ENCODE results near the gene ANO3. TPM values are rescaled to one million over a fixed set of nuclear protein-coding genes. Genes with fewer than 3 reads are reported as not detected.

The ANO3 gene
- total and polyA plus RNA-seq, 2 donors from 2014 or later: 0.30 to 1.5 TPM

DNA sequence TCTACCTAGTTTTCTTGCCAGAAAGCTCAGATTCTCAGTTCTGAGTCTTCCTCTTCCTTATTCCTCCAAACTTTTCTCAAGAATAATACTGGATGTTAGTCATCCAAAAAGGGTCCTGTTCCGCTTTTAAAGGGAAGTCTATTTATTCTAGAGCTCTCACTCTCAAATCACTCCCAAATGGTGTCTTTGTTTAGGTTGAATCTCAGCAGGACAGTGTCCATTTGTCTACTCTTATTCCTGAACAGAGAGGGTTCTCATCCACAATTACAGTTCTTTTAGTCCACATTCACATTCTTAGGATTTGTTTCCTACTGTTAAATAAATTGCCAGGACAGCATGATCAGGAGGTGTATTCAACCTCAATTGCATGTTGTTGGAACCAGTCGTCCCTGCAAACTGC lies 178.8 kb downstream of the ANO3 start:
- no peaks in the 10 kb centered on the region for H3K36me3 ChIP-seq (ENCODE audit: control insufficient read depth in 2 of 3, insufficient read depth in 3 of 3, low read length in 3 of 3)
- H3K27ac ChIP-seq (ENCODE audit: low read depth in 2 of 2, low read length in 2 of 2): no peak overlapping the region
- intact Hi-C loops (cut with DNase I): no loop called here
- FAIRE-seq (no peak), DNase-seq (no peak)
- H3K9ac ChIP-seq (ENCODE audit: low read length in 3 of 3): no peak overlapping the region
- no peak overlapping the region for H3K4me3 ChIP-seq (ENCODE audit: low read length in 3 of 3)
- no peaks in the 10 kb centered on the region for H3K4me1 ChIP-seq (ENCODE audit: control insufficient read depth in 2 of 3, insufficient read depth in 2 of 3, low read depth in 1 of 3, low read length in 3 of 3)
- no peaks in the 10 kb centered on the region for H3K27me3 ChIP-seq (ENCODE audit: control insufficient read depth, insufficient read depth, low read length)
- TF ChIP-seq, protein P1, sequence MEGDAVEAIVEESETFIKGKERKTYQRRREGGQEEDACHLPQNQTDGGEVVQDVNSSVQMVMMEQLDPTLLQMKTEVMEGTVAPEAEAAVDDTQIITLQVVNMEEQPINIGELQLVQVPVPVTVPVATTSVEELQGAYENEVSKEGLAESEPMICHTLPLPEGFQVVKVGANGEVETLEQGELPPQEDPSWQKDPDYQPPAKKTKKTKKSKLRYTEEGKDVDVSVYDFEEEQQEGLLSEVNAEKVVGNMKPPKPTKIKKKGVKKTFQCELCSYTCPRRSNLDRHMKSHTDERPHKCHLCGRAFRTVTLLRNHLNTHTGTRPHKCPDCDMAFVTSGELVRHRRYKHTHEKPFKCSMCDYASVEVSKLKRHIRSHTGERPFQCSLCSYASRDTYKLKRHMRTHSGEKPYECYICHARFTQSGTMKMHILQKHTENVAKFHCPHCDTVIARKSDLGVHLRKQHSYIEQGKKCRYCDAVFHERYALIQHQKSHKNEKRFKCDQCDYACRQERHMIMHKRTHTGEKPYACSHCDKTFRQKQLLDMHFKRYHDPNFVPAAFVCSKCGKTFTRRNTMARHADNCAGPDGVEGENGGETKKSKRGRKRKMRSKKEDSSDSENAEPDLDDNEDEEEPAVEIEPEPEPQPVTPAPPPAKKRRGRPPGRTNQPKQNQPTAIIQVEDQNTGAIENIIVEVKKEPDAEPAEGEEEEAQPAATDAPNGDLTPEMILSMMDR (IDR thresholded peaks at IDR 0.05; ENCODE audit: borderline replicate concordance, extremely low read depth, insufficient read depth): no peak
- H3K9me3 ChIP-seq (ENCODE audit: control insufficient read depth in 2 of 3, insufficient read depth in 1 of 3, low read length in 3 of 3): no peaks in the 10 kb centered on the region

DNA sequence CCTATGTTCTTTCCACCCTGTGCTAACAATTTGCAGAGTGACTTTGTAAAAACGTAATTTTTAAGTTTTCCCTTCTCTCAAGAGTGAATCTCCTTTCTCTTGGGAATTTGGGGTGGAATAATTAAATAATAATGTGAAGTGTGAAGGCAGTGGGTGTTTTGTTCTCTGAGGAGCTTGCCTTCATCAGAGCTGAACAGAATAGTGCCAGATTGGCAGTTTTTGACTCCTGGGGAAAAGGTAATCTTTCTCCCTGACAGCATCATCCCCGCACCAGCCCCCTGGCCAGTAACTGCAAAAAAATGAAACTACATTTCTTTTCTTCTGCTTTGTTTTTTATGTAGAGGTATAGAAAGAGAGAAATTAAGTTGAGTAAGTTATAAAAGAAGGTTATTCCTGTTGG lies 180.3 kb downstream of the ANO3 start:
- DNase-seq: no peak
- Histone ChIP-seq H3K4me1 (ENCODE audit: control insufficient read depth in 2 of 3, insufficient read depth in 2 of 3, low read depth in 1 of 3, low read length in 3 of 3) (no peaks in the 10 kb centered on the region), H3K9ac (ENCODE audit: low read length in 3 of 3) (no peak overlapping the region), H3K9me3 (ENCODE audit: control insufficient read depth in 2 of 3, insufficient read depth in 1 of 3, low read length in 3 of 3) (no peaks in the 10 kb centered on the region), H3K4me3 (ENCODE audit: low read length in 3 of 3) (no peak overlapping the region), H3K27me3 (ENCODE audit: control insufficient read depth, insufficient read depth, low read length) (no peaks in the 10 kb centered on the region), H3K36me3 (ENCODE audit: control insufficient read depth in 2 of 3, insufficient read depth in 3 of 3, low read length in 3 of 3) (no peaks in the 10 kb centered on the region), H3K27ac (ENCODE audit: low read depth in 2 of 2, low read length in 2 of 2) (no peak overlapping the region)
- FAIRE-seq: no peak
- TF ChIP-seq, protein P1 (IDR thresholded peaks at IDR 0.05; ENCODE audit: borderline replicate concordance, extremely low read depth, insufficient read depth): no peak
- intact Hi-C loops (cut with DNase I): no loop called here

- no peak overlapping the region for H3K27ac ChIP-seq (ENCODE audit: low read depth in 2 of 2, low read length in 2 of 2)
- FAIRE-seq (no peak), DNase-seq (no peak)
- H3K9me3 ChIP-seq (ENCODE audit: control insufficient read depth in 2 of 3, insufficient read depth in 1 of 3, low read length in 3 of 3): no peaks in the 10 kb centered on the region
- TF ChIP-seq, protein P1 (IDR thresholded peaks at IDR 0.05; ENCODE audit: borderline replicate concordance, extremely low read depth, insufficient read depth): no peak
- H3K9ac ChIP-seq (ENCODE audit: low read length in 3 of 3): no peak overlapping the region
- no peaks in the 10 kb centered on the region for H3K36me3 ChIP-seq (ENCODE audit: control insufficient read depth in 2 of 3, insufficient read depth in 3 of 3, low read length in 3 of 3)
- intact Hi-C loops (cut with DNase I): no loop called here
- H3K4me1 ChIP-seq (ENCODE audit: control insufficient read depth in 2 of 3, insufficient read depth in 2 of 3, low read depth in 1 of 3, low read length in 3 of 3): no peaks in the 10 kb centered on the region
- no peak overlapping the region for H3K4me3 ChIP-seq (ENCODE audit: low read length in 3 of 3)
- H3K27me3 ChIP-seq (ENCODE audit: control insufficient read depth, insufficient read depth, low read length): no peaks in the 10 kb centered on the region
Observed at GRCh38 chr11:26519469-26519868, 187.5 kb downstream of the ANO3 start.

GRCh38 chr11:26522912-26523610 lies 191.1 kb downstream of the ANO3 start:
- H3K27me3 ChIP-seq (ENCODE audit: control insufficient read depth, insufficient read depth, low read length): no peaks in the 10 kb centered on the region
- DNase-seq: peak in 1 of 5 donors; percentile 2
- no peak overlapping the region for H3K4me3 ChIP-seq (ENCODE audit: low read length in 3 of 3)
- no peak for FAIRE-seq
- no peaks in the 10 kb centered on the region for H3K4me1 ChIP-seq (ENCODE audit: control insufficient read depth in 2 of 3, insufficient read depth in 2 of 3, low read depth in 1 of 3, low read length in 3 of 3)
- intact Hi-C loops (cut with DNase I): no loop called here
- H3K9me3 ChIP-seq (ENCODE audit: control insufficient read depth in 2 of 3, insufficient read depth in 1 of 3, low read length in 3 of 3): no peaks in the 10 kb centered on the region
- TF ChIP-seq, protein P1 (IDR thresholded peaks at IDR 0.05; ENCODE audit: borderline replicate concordance, extremely low read depth, insufficient read depth): peak; percentile 4
- H3K27ac ChIP-seq (ENCODE audit: low read depth in 2 of 2, low read length in 2 of 2): no peak overlapping the region
- no peak overlapping the region for H3K9ac ChIP-seq (ENCODE audit: low read length in 3 of 3)
- no peaks in the 10 kb centered on the region for H3K36me3 ChIP-seq (ENCODE audit: control insufficient read depth in 2 of 3, insufficient read depth in 3 of 3, low read length in 3 of 3)
